ENCODE results near the gene TTC39B.

The TTC39B gene

GRCh38 chr9:15160673-15161072, 146.3 kb downstream of the TTC39B start:
- no peak for DNase-seq

- no peak for DNase-seq
Measured at GRCh38 chr9:15158064-15158463, 149.0 kb downstream of the TTC39B start.

GRCh38 chr9:15157381-15157780, 149.6 kb downstream of the TTC39B start:
- DNase-seq, result no peak

GRCh38 chr9:15156241-15156640, 150.8 kb downstream of the TTC39B start:
- DNase-seq, result no peak

- DNase-seq, result no peak
Measured at GRCh38 chr9:15155826-15156225, 151.2 kb downstream of the TTC39B start.

- no peak for DNase-seq
Measured at GRCh38 chr9:15155323-15155722, 151.7 kb downstream of the TTC39B start.

GRCh38 chr9:15154677-15155076, 152.3 kb downstream of the TTC39B start:
- DNase-seq, result no peak

- DNase-seq, result no peak
Measured at GRCh38 chr9:15153961-15154360, 153.1 kb downstream of the TTC39B start.

GRCh38 chr9:15150939-15151338, 156.1 kb downstream of the TTC39B start:
- DNase-seq, result no peak

GRCh38 chr9:15149450-15149849, 157.6 kb downstream of the TTC39B start:
- no peak for DNase-seq

GRCh38 chr9:15146268-15146700, 160.7 kb downstream of the TTC39B start:
- DNase-seq, result no peak

- DNase-seq, result no peak
Measured at GRCh38 chr9:15144622-15145061, 162.4 kb downstream of the TTC39B start.

- DNase-seq, result no peak
Measured at GRCh38 chr9:15142878-15143534, 164.0 kb downstream of the TTC39B start.

GRCh38 chr9:15140051-15140450, 167.0 kb downstream of the TTC39B start:
- no peak for DNase-seq

GRCh38 chr9:15139469-15139868, 167.5 kb downstream of the TTC39B start:
- DNase-seq, result no peak

- no peak for DNase-seq
Measured at GRCh38 chr9:15138357-15138686, 168.7 kb downstream of the TTC39B start.

GRCh38 chr9:15137658-15138356, 169.2 kb downstream of the TTC39B start:
- DNase-seq, result no peak

GRCh38 chr9:15137089-15137488, 169.9 kb downstream of the TTC39B start:
- no peak for DNase-seq

- no peak for DNase-seq
Measured at GRCh38 chr9:15136646-15137045, 170.4 kb downstream of the TTC39B start.

- no peak for DNase-seq
Measured at GRCh38 chr9:15135164-15135792, 171.7 kb downstream of the TTC39B start.

- no peak for DNase-seq
Measured at GRCh38 chr9:15133488-15133887, 173.5 kb downstream of the TTC39B start.

GRCh38 chr9:15132091-15132490, 174.9 kb downstream of the TTC39B start:
- no peak for DNase-seq

GRCh38 chr9:15131094-15131493, 175.9 kb downstream of the TTC39B start:
- DNase-seq, result no peak

- no peak for DNase-seq
Measured at GRCh38 chr9:15127831-15128230, 179.2 kb downstream of the TTC39B start.
